Measurements from ENCODE around the gene ALPL. TPM values are rescaled to one million over a fixed set of nuclear protein-coding genes. Genes with fewer than 3 reads are reported as not detected.

Gene ALPL
- total and polyA plus RNA-seq, 9 donors, result 1.2 to 9.2 (median 3.8) TPM

DNA sequence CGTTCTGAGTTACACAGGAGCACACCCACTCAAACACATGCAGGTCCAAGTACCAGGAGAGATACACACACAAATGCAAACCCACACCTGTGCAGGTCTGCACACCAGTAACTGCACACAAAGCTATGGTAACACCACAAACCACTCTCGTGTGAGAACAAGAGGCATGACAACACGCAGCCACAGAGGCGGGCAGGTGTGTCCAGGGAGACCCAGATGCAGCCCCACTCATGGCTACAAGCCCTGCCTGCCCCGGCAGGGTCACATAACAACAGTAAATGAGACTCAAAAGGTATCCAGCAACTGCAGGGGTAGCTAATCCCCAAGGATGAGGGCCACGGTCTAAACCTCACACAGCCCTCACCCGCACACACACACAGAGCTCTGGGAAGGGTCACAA is 111.8 kb downstream of the ALPL start:
- Histone ChIP-seq H3K27ac (no peak overlapping the region), H3K4me1 (ENCODE audit: insufficient read depth) (peaks cover 6% of the 10 kb centered on the region), H3K4me3 (no peak overlapping the region), H3K9me3 (no peaks in the 10 kb centered on the region), H3K36me3 (no peaks in the 10 kb centered on the region), H3K27me3 (no peaks in the 10 kb centered on the region)
- WGBS, 3 donors, result 71 to 78% (median 73%) methylated on average over 7 of the region's 7 CpGs
- TF ChIP-seq, protein P1, sequence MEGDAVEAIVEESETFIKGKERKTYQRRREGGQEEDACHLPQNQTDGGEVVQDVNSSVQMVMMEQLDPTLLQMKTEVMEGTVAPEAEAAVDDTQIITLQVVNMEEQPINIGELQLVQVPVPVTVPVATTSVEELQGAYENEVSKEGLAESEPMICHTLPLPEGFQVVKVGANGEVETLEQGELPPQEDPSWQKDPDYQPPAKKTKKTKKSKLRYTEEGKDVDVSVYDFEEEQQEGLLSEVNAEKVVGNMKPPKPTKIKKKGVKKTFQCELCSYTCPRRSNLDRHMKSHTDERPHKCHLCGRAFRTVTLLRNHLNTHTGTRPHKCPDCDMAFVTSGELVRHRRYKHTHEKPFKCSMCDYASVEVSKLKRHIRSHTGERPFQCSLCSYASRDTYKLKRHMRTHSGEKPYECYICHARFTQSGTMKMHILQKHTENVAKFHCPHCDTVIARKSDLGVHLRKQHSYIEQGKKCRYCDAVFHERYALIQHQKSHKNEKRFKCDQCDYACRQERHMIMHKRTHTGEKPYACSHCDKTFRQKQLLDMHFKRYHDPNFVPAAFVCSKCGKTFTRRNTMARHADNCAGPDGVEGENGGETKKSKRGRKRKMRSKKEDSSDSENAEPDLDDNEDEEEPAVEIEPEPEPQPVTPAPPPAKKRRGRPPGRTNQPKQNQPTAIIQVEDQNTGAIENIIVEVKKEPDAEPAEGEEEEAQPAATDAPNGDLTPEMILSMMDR (IDR thresholded peaks at IDR 0.05), result no peak
- no peak for TF ChIP-seq POLR2A (IDR thresholded peaks at IDR 0.05)
- no peak for TF ChIP-seq EP300 (IDR thresholded peaks at IDR 0.05)
- intact Hi-C loops (cut with DNase I), result no loop called here
- DNase-seq, result no peak

GRCh38 chr1:21621761-21622436 is 112.7 kb downstream of the ALPL start:
- intact Hi-C loops (cut with DNase I), result no loop called here
- no peak overlapping the region for H3K4me3 ChIP-seq
- no peaks in the 10 kb centered on the region for H3K27me3 ChIP-seq
- DNase-seq, result peak in 1 of 5 donors; percentile 30
- WGBS, 3 donors, result 22 to 70% (median 25%) methylated on average over 3 to 39 of the region's 39 CpGs
- peak overlapping the region in 1 of 2 donors; percentile 46 for H3K27ac ChIP-seq
- TF ChIP-seq, protein P1 (IDR thresholded peaks at IDR 0.05), result no peak
- TF ChIP-seq POLR2A (IDR thresholded peaks at IDR 0.05), result no peak
- no peak for TF ChIP-seq EP300 (IDR thresholded peaks at IDR 0.05)
- H3K9me3 ChIP-seq, result no peaks in the 10 kb centered on the region
- no peaks in the 10 kb centered on the region for H3K36me3 ChIP-seq
- H3K4me1 ChIP-seq (ENCODE audit: insufficient read depth), result peaks cover 6% of the 10 kb centered on the region

- WGBS, 3 donors, result 7 to 17% (median 15%) methylated on average over 28 to 62 of the region's 62 CpGs
- intact Hi-C loops (cut with DNase I), result no loop called here
- H3K4me3 ChIP-seq, result peak overlapping the region; percentile 18
- H3K36me3 ChIP-seq, result no peaks in the 10 kb centered on the region
- peaks cover 6% of the 10 kb centered on the region for H3K4me1 ChIP-seq (ENCODE audit: insufficient read depth)
- no peak overlapping the region for H3K27ac ChIP-seq
- DNase-seq, result peak; percentile 39 to 72 (median 68)
- no peaks in the 10 kb centered on the region for H3K27me3 ChIP-seq
- no peak for TF ChIP-seq POLR2A (IDR thresholded peaks at IDR 0.05)
- TF ChIP-seq EP300 (IDR thresholded peaks at IDR 0.05), result no peak
- TF ChIP-seq, protein P1 (IDR thresholded peaks at IDR 0.05), result no peak
- no peaks in the 10 kb centered on the region for H3K9me3 ChIP-seq
Measured at GRCh38 chr1:21622466-21623315, 113.5 kb downstream of the ALPL start.

DNA sequence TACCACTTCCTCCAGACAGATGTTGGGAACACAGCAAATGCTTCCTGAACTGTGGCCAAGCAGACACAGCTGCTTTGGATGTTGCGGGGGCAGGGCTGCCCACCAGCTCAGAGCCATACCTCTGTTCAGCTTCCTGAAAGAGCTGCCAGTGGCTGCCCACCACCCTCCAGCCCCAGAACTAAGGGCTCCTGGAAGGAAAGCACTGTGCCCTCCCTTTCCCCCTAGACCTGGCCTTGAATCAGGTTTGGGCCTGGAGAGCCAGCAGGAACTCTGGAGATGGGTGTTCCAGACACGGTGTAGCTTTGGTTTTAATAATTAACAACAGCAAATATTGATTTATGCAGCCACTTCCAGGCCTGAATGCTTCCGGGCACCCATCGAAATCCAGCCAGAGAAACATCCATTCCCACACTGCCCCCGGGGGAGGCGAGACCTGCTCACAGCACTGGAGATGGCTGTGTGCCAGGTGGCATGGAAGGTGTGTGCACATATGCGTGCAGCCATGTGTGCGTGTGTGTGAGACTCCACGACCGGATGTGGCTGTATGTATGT is 114.3 kb downstream of the ALPL start:
- Histone ChIP-seq H3K27ac (no peak overlapping the region), H3K9me3 (no peaks in the 10 kb centered on the region), H3K4me1 (ENCODE audit: insufficient read depth) (peaks cover 6% of the 10 kb centered on the region), H3K27me3 (no peaks in the 10 kb centered on the region), H3K36me3 (no peaks in the 10 kb centered on the region), H3K4me3 (no peak overlapping the region)
- intact Hi-C loops (cut with DNase I), result no loop called here
- WGBS, 3 donors, result 63 to 74% (median 69%) methylated on average over 10 of the region's 10 CpGs
- peak in 1 of 5 donors; percentile 41 for DNase-seq
- TF ChIP-seq, protein P1 (IDR thresholded peaks at IDR 0.05), result no peak
- TF ChIP-seq POLR2A (IDR thresholded peaks at IDR 0.05) (no peak), EP300 (IDR thresholded peaks at IDR 0.05) (no peak)

Data from ovary (tissue), 9 donors.